HEK293 (cell line): ENCODE results near the gene THSD4.

Source experiments
- CTCF ChIA-PET: fragments of 350-600 bp; formaldehyde crosslinking; extraction: SDS; loops from one replicate; lab custom pipeline; 2021; ENCODE audit warnings: antibody characterized with exemption; lab: Yijun Ruan, JAX
- POLR2A ChIA-PET: fragments of 300-600 bp; formaldehyde crosslinking; extraction: SDS; loops from one replicate; lab custom pipeline; 2020; ENCODE audit warnings: antibody characterized with exemption, inconsistent platforms; lab: Yijun Ruan, JAX
- H3K27ac ChIP-seq: fragments of 200-500 bp; sonication (Bioruptor generic); 2 replicates; pipeline ENCODE4 v1.5.1; 2014; ENCODE audit warnings: low read depth, low read length, control low read depth, inconsistent platforms; ENCODE audit errors: extremely low read depth
- H3K36me3 ChIP-seq, 2 experiments: fragments of 200-500 bp in 1 of 2; sonication (Bioruptor generic) in 1 of 2; 1 replicate in 1 of 2; 2 replicates in 1 of 2; pipeline ENCODE4 v1.5.1; 2014 to 2017; ENCODE audit warnings: inconsistent platforms in 2 of 2, low read length in 2 of 2; ENCODE audit not compliant: control insufficient read depth in 2 of 2, insufficient read depth in 1 of 2
- H3K4me1 ChIP-seq: fragments of 200-500 bp; sonication (Bioruptor generic); 2 replicates; pipeline ENCODE4 v1.5.1; 2014; ENCODE audit warnings: mild to moderate bottlenecking, low read length, inconsistent platforms; ENCODE audit not compliant: control insufficient read depth, insufficient read depth
- H3K4me3 ChIP-seq: 2 replicates; pipeline ENCODE4 v1.5.1; 2011; ENCODE audit warnings: low read depth, mild to moderate bottlenecking, control low read depth, low read length, moderate library complexity
- H3K9me3 ChIP-seq: fragments of 200-500 bp; sonication (Bioruptor generic); 2 replicates; pipeline ENCODE4 v1.5.1; 2014; ENCODE audit warnings: low read depth, low read length, inconsistent platforms; ENCODE audit not compliant: control insufficient read depth, insufficient read depth
- KLF1 ChIP-seq: fragments of 450-650 bp; formaldehyde crosslinking; IDR thresholded peaks from 2 replicates; pipeline ENCODE4 v1.5.1; 2016; ENCODE audit warnings: missing biosample characterization, missing genetic modification characterization
- ZEB2 ChIP-seq: fragments of 450-650 bp; formaldehyde crosslinking; IDR thresholded peaks from 2 replicates; pipeline ENCODE4 v1.5.1; 2016; ENCODE audit warnings: missing biosample characterization, missing genetic modification characterization
- ZIC2 ChIP-seq: fragments of 450-650 bp; formaldehyde crosslinking; IDR thresholded peaks from 2 replicates; pipeline ENCODE4 v1.5.1; 2016; ENCODE audit warnings: missing biosample characterization, missing genetic modification characterization
- ZNF10 ChIP-seq: fragments of 450-650 bp; formaldehyde crosslinking; IDR thresholded peaks from 2 replicates; pipeline ENCODE4 v1.5.1; 2017; ENCODE audit warnings: missing biosample characterization, missing genetic modification characterization
- ZNF146 ChIP-seq: fragments of 450-650 bp; formaldehyde crosslinking; IDR thresholded peaks from 2 replicates; pipeline ENCODE4 v1.5.1; 2016; ENCODE audit warnings: missing biosample characterization, missing genetic modification characterization
- ZNF174 ChIP-seq: fragments of 450-650 bp; formaldehyde crosslinking; IDR thresholded peaks from 2 replicates; pipeline ENCODE4 v1.5.0; 2017; ENCODE audit warnings: missing biosample characterization, mild to moderate bottlenecking, missing genetic modification characterization
- ZNF19 ChIP-seq: fragments of 450-650 bp; formaldehyde crosslinking; IDR thresholded peaks from 2 replicates; pipeline ENCODE4; 2016; ENCODE audit warnings: missing biosample characterization, missing genetic modification characterization, low read depth
- ZNF266 ChIP-seq: fragments of 450-650 bp; formaldehyde crosslinking; IDR thresholded peaks from 2 replicates; pipeline ENCODE4 v1.5.1; 2016; ENCODE audit warnings: missing biosample characterization, missing genetic modification characterization, low read depth
- ZNF335 ChIP-seq: fragments of 450-650 bp; formaldehyde crosslinking; conservative IDR thresholded peaks from 2 replicates; pipeline ENCODE4 v1.5.1; 2016; ENCODE audit warnings: missing biosample characterization, missing genetic modification characterization
- ZNF529 ChIP-seq: fragments of 450-650 bp; formaldehyde crosslinking; IDR thresholded peaks from 2 replicates; pipeline ENCODE4 v1.5.1; 2017; ENCODE audit warnings: missing genetic modification characterization, missing biosample characterization; ENCODE audit not compliant: insufficient replicate concordance
- ZNF561 ChIP-seq: fragments of 450-650 bp; IDR thresholded peaks from 2 replicates; pipeline ENCODE4 v1.5.1; 2018; ENCODE audit warnings: missing biosample characterization, missing genetic modification characterization, borderline replicate concordance
- ZNF623 ChIP-seq: fragments of 450-650 bp; formaldehyde crosslinking; IDR thresholded peaks from 2 replicates; pipeline ENCODE4 v1.5.1; 2016; ENCODE audit warnings: missing biosample characterization, missing genetic modification characterization
- ZNF660 ChIP-seq: fragments of 450-650 bp; IDR thresholded peaks from 2 replicates; pipeline ENCODE4 v1.5.1; 2018; ENCODE audit warnings: missing biosample characterization, mild to moderate bottlenecking, missing genetic modification characterization
- ZNF791 ChIP-seq: fragments of 450-650 bp; formaldehyde crosslinking; IDR thresholded peaks from 2 replicates; pipeline ENCODE4 v1.5.1; 2016; ENCODE audit warnings: missing biosample characterization, missing genetic modification characterization
- TF ChIP-seq, protein P1 (sequence below): fragments of 450-650 bp; formaldehyde crosslinking; IDR thresholded peaks from 2 replicates; pipeline ENCODE4 v1.5.1; 2016; ENCODE audit warnings: missing biosample characterization, missing genetic modification characterization
- TF ChIP-seq, protein P2 (sequence below): fragments of 450-650 bp; formaldehyde crosslinking; IDR thresholded peaks from 2 replicates; pipeline ENCODE4 v1.5.1; 2017; ENCODE audit warnings: missing biosample characterization, missing genetic modification characterization
- TF ChIP-seq, protein P3 (sequence below): fragments of 450-650 bp; formaldehyde crosslinking; IDR thresholded peaks from 2 replicates; pipeline ENCODE4 v1.5.1; 2016; ENCODE audit warnings: missing biosample characterization, missing genetic modification characterization
- TF ChIP-seq, protein P4 (sequence below): fragments of 450-650 bp; formaldehyde crosslinking; IDR thresholded peaks from 2 replicates; pipeline ENCODE4 v1.5.1; 2016; ENCODE audit warnings: missing biosample characterization, missing genetic modification characterization

THSD4 gene

DNA sequence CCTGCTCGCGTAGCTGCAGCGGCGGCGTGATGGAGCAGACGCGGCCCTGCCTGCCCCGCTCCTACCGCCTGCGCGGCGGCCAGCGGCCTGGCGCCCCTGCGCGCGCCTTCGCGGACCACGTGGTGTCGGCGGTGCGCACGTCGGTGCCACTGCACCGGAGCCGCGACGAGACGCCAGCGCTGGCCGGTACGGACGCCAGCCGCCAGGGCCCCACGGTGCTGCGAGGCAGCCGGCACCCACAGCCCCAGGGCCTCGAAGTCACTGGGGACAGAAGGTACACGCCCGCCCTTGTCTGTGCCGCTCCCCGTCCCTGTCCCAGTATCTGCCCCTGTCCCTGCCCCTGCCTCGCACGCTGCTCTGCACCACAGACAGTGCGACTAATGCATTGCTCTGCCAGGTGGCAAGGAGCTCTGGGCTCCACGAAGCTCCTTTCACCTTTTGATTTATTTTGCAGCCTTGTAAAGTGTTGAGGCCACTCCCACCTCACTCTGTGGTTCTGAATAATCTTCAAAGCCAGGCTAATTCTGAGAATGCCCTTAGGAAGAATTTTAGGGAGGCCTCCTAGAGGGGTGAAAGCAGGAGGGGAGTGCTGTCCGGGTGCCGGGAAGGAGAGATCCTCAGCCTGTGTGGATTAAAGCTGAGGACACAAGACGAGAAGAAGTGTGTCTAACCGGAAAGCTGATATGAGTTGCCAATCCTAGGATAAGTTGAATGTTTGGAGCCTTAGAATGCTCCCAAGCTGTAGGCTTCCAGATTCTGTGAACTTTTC, 100.0 kb downstream of the THSD4 start:
- ChIA-PET CTCF (interaction anchor here (0.6 kb wide), 1 partner anchor 20 kb away, joined by 3 read pairs; no protein-coding TSS in a partner anchor), POLR2A (interaction anchor here (0.7 kb wide), 1 partner anchor 17 kb away, joined by 3 read pairs; no protein-coding TSS in a partner anchor)
- H3K9me3 ChIP-seq, result no peaks in the 10 kb centered on the region
- H3K27ac ChIP-seq, result no peak overlapping the region
- no peaks in the 10 kb centered on the region for H3K4me1 ChIP-seq
- TF ChIP-seq ZNF660, result no peak
- TF ChIP-seq, protein P1, sequence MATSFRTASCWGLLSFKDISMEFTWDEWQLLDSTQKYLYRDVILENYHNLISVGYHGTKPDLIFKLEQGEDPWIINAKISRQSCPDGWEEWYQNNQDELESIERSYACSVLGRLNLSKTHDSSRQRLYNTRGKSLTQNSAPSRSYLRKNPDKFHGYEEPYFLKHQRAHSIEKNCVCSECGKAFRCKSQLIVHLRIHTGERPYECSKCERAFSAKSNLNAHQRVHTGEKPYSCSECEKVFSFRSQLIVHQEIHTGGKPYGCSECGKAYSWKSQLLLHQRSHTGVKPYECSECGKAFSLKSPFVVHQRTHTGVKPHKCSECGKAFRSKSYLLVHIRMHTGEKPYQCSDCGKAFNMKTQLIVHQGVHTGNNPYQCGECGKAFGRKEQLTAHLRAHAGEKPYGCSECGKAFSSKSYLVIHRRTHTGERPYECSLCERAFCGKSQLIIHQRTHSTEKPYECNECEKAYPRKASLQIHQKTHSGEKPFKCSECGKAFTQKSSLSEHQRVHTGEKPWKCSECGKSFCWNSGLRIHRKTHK, result no peak
- TF ChIP-seq, protein P2, sequence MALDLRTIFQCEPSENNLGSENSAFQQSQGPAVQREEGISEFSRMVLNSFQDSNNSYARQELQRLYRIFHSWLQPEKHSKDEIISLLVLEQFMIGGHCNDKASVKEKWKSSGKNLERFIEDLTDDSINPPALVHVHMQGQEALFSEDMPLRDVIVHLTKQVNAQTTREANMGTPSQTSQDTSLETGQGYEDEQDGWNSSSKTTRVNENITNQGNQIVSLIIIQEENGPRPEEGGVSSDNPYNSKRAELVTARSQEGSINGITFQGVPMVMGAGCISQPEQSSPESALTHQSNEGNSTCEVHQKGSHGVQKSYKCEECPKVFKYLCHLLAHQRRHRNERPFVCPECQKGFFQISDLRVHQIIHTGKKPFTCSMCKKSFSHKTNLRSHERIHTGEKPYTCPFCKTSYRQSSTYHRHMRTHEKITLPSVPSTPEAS (tag by site-specific recombination), result no peak
- no peak for TF ChIP-seq ZNF174 (tag by site-specific recombination)
- no peak for TF ChIP-seq ZNF146 (tag by site-specific recombination)
- TF ChIP-seq ZNF623, result no peak
- TF ChIP-seq ZNF19 (tag by site-specific recombination), result no peak
- no peak for TF ChIP-seq ZNF10 (tag by site-specific recombination)
- TF ChIP-seq ZNF561, result no peak
- TF ChIP-seq ZNF529 (tag by site-specific recombination), result no peak
- no peak for TF ChIP-seq KLF1 (tag by site-specific recombination)
- TF ChIP-seq ZEB2, result no peak
- TF ChIP-seq ZIC2 (tag by site-specific recombination), result no peak
- no peak for TF ChIP-seq ZNF791 (tag by site-specific recombination)
- TF ChIP-seq ZNF266 (tag by site-specific recombination), result no peak
- no peak for TF ChIP-seq ZNF335 (tag by site-specific recombination)
- TF ChIP-seq, protein P3, sequence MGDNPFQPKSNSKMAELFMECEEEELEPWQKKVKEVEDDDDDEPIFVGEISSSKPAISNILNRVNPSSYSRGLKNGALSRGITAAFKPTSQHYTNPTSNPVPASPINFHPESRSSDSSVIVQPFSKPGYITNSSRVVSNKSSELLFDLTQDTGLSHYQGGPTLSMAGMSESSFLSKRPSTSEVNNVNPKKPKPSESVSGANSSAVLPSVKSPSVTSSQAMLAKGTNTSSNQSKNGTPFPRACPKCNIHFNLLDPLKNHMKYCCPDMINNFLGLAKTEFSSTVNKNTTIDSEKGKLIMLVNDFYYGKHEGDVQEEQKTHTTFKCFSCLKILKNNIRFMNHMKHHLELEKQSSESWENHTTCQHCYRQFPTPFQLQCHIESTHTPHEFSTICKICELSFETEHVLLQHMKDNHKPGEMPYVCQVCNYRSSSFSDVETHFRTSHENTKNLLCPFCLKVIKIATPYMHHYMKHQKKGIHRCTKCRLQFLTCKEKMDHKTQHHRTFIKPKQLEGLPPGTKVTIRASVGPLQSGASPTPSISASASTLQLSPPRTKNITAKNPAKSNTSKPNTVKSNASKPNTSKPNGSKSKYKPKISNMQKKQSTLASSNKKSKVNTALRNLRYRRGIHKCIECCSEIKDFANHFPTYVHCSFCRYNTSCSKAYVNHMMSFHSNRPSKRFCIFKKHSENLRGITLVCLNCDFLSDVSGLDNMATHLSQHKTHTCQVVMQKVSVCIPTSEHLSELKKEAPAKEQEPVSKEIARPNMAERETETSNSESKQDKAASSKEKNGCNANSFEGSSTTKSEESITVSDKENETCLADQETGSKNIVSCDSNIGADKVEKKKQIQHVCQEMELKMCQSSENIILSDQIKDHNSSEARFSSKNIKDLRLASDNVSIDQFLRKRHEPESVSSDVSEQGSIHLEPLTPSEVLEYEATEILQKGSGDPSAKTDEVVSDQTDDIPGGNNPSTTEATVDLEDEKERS (tag by site-specific recombination), result no peak
- TF ChIP-seq, protein P4, sequence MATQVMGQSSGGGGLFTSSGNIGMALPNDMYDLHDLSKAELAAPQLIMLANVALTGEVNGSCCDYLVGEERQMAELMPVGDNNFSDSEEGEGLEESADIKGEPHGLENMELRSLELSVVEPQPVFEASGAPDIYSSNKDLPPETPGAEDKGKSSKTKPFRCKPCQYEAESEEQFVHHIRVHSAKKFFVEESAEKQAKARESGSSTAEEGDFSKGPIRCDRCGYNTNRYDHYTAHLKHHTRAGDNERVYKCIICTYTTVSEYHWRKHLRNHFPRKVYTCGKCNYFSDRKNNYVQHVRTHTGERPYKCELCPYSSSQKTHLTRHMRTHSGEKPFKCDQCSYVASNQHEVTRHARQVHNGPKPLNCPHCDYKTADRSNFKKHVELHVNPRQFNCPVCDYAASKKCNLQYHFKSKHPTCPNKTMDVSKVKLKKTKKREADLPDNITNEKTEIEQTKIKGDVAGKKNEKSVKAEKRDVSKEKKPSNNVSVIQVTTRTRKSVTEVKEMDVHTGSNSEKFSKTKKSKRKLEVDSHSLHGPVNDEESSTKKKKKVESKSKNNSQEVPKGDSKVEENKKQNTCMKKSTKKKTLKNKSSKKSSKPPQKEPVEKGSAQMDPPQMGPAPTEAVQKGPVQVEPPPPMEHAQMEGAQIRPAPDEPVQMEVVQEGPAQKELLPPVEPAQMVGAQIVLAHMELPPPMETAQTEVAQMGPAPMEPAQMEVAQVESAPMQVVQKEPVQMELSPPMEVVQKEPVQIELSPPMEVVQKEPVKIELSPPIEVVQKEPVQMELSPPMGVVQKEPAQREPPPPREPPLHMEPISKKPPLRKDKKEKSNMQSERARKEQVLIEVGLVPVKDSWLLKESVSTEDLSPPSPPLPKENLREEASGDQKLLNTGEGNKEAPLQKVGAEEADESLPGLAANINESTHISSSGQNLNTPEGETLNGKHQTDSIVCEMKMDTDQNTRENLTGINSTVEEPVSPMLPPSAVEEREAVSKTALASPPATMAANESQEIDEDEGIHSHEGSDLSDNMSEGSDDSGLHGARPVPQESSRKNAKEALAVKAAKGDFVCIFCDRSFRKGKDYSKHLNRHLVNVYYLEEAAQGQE (tag by site-specific recombination), result no peak
- no peaks in the 10 kb centered on the region for H3K36me3 ChIP-seq
- H3K4me3 ChIP-seq, result no peak overlapping the region
